ENCODE data around the gene GPR35.
A peak's percentile ranks its signal among the peaks of the same experiment; 100 is the strongest.
"Not testable (repeated sequence)": the region's sequence is repeated elsewhere in the genome, so short reads cannot be mapped to it uniquely, and the experiment has no call there.

The GPR35 gene

GRCh38 chr2:240603081-240603835, 22.0 kb upstream of the GPR35 start:
- DNase-seq (ENCODE audit: low read depth): no peak

DNA sequence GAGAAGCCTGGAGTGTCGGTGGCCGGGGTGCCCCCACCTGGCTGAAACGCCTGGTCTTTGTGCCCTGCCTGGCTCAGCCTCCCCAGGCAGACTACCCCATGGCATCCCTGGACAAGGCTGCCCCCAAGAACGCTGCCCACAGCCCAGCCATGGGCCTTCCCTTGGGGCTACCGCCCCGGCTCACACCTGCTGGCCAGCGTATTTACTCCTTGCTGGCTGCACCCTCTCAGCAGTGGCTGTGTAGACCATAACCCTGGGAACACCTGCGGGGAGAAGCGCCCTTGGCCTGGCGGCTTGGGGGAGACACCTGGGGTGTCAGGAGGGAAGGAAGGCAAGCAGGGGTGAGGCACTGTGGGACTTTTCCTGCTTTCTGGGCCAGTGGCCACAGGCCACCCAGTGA, 21.4 kb upstream of the GPR35 start:
- DNase-seq (ENCODE audit: low read depth): no peak

DNA sequence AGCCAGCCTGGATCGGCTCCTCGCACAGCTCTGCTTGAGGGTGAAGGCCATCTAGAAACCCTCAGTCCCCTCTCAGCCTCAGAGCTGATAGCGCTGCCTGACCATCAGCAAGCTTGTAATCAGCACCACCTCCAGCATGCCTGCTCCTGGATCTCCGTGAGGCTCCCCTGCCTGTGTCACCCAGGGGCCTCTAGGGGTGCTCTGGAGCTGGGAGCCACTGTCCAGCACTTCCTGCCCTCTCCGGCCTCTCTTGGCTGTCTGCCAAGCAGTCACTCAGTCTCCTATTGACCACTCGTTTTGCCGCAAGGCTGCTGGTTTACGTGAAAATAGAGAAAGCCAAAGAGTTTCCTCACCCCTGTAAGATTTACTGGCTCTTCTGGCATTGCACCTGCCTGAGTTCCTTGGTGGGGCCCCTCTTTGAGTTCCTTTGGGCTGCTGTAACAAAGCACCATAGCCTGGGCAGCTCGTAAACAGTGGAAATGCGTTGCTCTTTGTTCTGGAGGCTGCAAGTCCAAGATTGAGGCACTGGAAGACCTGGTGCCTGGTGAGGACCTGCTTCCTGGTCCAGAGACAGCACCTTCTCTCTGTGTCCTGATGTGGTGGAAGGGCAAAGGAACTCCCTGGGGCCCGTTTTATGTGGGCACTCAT, 20.9 kb upstream of the GPR35 start:
- no peak for DNase-seq (ENCODE audit: low read depth)

GRCh38 chr2:240604939-240605716, 20.2 kb upstream of the GPR35 start:
- DNase-seq (ENCODE audit: low read depth): no peak

DNA sequence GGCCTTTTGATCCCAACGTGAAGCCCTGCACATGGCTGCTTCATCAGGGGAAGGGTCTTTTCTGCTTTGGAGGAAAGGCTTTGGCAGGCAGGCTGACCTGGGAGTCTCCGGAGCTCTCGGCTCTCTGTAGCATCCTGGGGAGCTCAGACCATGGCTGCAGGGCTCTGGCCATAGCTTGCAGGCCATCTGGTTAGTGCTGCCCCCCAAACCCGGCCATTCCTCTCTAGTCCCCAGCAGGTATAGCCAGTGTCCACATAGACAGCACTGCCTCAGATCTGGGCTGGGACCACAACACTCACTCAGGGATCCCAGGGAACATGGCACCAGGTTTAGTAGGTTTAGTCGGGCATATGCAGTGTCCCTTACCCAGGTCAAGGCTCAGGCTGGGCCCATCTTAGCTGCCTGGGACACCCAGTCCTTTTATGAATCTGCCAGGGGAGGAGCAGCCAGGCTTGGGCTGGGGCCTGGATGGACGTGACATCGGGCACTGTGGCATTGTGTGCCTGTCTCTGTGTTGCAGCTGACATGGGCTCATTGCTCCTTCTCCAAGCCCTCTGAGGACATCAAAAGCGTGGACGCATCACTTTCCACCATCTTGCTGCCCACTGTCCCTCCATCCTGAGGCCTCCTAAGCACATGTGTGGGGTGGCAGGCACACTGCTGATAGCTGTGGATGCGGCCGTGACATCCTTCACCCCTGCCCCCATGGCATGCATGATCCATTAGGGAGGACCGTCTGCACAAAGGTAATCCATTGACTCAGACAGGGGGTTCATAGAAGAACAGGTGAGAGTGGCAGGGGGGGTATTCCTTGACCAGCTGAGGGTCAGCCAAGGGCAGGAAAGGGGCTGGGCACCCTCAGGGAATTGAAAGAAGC, 19.2 kb upstream of the GPR35 start:
- no peak for DNase-seq (ENCODE audit: low read depth)

GRCh38 chr2:240611601-240612210, 13.6 kb upstream of the GPR35 start:
- no peak for DNase-seq (ENCODE audit: low read depth)

DNA sequence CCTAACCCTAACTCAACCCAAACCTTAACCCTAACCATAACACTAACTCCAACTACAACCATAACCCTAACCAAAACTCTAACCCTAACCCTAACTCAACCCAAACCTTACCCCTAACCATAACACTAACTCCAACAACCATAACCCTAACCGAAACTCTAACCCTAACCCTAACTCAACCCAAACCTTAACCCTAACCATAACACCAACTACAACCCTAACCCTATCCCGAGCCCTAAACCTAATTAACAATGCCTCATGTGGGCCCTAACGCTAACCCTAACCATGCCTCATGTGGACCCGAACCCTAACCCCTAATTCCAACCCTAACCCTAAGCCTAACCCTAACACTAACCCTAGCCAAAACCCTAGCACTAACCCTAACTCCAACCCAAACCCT, 11.5 kb upstream of the GPR35 start:
- no peak for DNase-seq (ENCODE audit: low read depth)

DNA sequence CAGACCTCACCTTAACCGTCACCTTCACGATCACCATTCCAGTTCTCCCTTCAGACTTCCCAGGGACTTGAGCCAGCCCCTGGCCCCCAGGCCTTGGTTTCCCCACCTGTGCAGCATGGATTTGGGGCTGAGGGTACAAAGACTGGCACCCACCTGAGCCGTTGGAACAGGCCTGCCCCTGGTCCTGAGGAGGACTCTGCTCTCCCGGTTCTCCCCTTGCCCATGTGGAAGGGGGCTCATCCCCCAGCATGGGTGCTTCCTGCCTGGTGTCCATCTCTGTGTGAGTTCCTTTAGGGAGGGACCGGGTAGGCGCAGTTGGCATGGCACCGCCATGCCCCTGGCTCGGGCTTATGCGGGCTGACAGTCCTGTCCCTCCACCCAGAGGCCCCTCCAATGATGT, 10.9 kb upstream of the GPR35 start:
- DNase-seq (ENCODE audit: low read depth): no peak

DNA sequence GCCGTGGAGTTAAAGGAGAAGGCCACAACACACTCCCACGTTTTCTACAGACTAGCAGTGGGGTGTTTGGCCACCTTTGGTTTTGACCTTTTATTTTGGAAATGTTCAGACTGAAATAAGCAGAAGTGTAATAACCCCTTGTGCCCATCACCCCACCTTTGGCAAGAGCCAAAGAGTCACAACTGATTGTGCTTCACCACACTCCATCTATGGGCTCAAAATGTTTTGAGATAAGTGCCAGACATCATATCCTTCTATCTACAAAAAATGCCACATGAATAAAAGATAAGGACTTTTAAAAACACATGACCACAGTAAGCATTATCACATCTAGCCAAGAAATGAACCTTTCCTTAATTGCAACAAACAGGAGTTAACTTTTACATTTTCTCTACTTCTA, 9.9 kb upstream of the GPR35 start:
- DNase-seq (ENCODE audit: low read depth): no peak

DNA sequence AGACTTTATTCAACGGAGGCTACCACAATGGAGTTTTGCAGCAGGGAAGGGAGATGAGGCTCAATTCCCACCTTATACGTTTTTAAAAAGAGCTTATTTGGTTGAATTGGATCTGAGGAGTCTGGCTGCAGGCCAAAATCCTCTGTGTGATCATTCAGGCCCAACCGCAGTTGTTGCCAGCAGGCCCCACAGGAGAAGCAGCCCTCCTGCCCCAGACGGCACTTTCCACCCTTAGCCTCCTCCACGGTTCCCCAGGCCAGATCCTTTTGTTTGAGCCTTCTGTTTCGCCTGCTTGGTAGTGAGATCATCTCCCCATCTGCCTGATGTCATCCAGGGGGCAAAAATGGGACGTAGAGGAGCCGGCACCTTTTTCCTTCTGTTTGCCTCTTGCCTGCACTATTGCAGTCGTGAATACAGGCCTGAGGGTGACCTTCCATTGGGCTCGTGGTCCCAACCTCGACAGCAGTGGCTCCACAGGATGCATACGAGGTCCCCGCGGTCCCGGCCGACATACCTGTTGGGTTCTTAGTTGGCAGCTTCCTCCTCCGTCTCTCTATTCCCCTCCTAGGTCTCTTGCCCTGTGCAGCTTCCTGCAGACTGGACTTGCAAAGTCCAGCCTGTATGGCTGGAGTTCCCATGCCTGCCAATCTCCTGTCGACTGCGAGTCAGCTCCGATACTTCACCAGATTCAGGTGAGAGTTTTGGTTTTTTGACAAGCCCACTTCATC, 9.3 kb upstream of the GPR35 start:
- no peak for DNase-seq (ENCODE audit: low read depth)

GRCh38 chr2:240616860-240617666, 8.2 kb upstream of the GPR35 start:
- DNase-seq (ENCODE audit: low read depth): not testable (repeated sequence)

DNA sequence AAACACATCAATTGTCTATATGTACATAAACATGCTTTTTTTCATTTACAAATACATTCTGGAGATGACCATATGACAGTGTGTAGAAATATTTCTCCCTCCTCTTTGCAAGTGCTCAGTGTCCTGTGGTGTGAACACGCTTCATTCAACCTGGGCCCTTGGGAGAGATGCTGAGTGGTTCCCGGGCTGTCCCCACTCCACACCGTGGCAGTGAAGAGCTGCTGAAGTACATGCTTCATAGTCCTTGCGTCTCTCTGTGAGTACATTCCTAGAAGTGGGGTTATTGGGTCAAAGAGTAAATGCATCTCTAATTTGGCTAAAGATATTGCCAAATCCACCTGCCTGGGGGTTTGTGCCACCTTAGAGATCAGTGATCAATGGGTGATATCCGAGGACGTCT, 6.5 kb upstream of the GPR35 start:
- no peak for DNase-seq (ENCODE audit: low read depth)

DNA sequence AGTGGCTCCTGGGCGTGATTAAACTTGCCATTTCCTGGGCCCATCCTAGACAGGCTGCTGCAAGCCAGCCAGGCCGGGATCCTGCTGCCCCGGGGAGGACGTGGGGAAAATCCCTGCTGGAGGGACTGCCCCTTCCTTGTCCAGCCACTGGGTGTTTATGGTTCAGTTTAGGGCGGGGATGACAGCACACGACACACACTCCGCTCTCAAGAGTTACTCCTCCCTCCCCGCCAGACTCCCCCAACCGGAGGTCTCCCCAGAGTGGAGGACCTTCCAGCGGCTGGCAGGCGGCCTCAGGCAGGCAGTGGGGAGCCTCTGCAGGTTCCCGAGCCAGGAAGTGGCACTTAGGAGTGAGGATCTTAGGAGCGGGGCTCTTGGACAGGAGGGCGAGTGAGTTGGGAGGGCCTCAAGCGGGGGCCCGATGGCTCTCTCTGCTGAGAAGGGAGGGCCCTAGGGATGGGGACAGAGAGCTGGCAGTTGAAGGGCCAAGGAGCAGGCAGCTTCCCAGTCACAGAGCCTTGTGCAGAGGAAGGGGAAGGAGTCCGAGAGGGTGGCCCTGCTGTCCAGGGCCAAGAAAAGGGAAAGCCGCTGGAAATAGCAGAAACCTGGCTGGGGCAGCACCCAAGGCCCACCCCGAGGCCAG, 5.7 kb upstream of the GPR35 start:
- DNase-seq (ENCODE audit: low read depth): no peak

DNA sequence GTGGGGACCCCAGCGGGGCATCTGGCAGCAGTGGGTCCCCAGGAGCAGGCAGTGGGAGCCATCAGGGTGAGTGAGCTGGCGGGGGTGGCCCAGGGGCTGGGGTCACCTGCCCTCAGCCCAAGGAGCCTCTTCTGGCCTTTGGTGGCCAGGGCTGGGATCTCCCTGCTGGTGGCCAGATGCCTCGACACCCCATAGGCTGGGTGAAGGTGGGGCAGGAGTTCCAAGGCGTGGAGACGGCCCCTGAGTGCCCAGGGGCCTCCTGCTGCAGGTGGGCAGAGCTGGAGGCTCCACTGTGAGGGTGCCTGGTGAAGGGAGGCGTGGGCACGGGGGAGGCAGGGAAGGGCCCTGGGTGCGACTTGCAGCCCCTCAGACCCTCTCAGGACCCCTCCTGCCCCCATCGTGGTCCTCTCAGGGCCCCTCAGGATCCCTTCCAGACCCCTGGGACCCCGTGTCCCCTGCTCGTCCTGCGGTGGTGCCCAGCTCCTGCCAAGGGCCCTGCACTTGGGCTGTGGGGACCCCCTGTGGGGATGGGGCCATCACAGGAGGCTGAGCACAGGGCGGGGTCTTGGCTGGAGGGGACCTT, 5.0 kb upstream of the GPR35 start:
- no peak for DNase-seq (ENCODE audit: low read depth)

GRCh38 chr2:240620859-240621258, 4.4 kb upstream of the GPR35 start:
- no peak for DNase-seq (ENCODE audit: low read depth)

DNA sequence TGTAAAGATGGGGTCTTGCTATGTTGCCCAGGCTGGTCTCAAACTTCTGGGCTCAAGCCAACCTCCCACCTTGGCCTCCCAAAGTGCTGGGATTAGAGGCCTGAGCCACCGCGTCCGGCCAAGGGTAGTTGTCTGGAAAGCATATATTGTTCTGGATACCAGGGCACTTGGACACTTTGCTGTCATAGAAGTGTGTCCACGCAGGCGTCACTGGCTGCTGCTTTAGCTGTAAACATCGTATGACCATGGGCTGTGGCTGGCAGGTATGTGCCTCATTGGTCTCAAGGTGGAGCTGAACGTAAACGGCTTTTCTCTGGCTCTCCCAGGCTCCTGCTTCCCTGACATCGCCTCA, 3.2 kb upstream of the GPR35 start:
- DNase-seq (ENCODE audit: low read depth): no peak

- peak; percentile 21 for DNase-seq (ENCODE audit: low read depth)
These were observed 2.6 kb upstream of the GPR35 start for GRCh38 chr2:240622531-240623235.

- DNase-seq (ENCODE audit: low read depth): no peak
These were observed 1.7 kb upstream of the GPR35 start for GRCh38 chr2:240623531-240624010.

Measured in stimulated activated CD8-positive, alpha-beta memory T cell treated with anti-CD3 and anti-CD28 coated beads, Interleukin-15, amount 100 ng/mL, for 1 hour (primary cell).